Measurements from ENCODE around the gene KLHL26.
"Not testable (repeated sequence)": the region's sequence is repeated elsewhere in the genome, so short reads cannot be mapped to it uniquely, and the experiment has no call there.

Gene KLHL26

DNA sequence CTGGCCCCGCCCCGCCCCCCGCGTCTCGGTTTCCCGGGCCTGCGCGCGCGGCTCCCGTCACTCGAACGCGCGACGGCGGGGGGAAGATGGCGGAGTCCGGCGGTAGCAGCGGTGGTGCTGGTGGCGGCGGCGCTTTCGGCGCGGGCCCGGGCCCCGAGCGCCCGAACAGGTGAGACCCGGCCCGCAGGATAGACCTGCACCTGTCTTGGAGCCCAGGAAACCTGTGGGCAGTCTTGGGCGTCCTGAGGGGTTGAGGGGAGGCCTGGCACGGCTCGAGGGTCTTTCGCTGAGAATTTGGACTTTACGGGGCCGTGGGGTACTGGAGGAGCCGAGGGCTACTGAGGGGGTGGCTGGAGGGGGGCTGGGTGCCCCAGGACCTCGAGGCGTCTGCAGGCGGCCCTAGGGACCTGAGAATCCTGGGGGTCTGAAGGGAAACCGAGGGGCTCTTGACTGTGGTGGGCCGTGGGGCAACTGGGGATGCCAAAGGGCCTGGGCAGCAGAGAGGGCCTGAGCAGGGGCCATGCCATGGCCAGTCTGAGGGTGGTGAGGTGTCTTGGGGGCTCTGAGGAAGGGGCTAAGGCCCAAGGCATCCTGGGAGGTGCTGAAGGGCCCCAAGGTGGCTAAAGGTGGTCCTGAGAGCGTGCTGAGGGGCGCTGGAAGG lies at the start of gene KLHL26:
TSS of gene KLHL26 (plus strand) at position 60 of the 661 bp plus-strand sequence. CDS start at position 87, 27 bp downstream.
- DNase-seq (ENCODE audit: low read depth): no peak

DNA sequence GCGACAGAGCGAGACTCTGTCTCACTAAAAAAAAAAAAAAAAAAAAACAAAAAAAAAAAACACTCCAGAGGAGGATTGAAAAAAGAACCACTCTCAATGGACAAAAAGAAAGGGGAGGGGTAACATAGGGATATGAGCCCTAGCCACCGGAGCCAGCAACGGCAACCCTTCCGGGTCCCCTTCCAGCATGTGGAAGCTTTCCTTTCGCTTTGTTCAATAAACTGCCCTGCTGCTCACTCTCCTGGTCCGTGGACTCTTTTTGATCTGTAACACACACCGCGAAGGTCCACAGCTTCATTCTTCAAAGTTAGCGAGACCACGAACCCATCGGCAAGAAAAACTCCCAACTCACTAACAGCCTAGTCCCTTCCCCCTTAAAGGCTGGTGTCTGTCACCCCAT lies 49.3 kb upstream of the KLHL26 start:
- no peak for DNase-seq (ENCODE audit: low read depth)

GRCh38 chr19:18587962-18588610 lies 48.7 kb upstream of the KLHL26 start:
- no peak for DNase-seq (ENCODE audit: low read depth)

- DNase-seq (ENCODE audit: low read depth): peak; percentile 80
Observed at GRCh38 chr19:18588611-18589379, 48.0 kb upstream of the KLHL26 start, which contains the start of gene REX1BD. Gene REX1BD (plus strand): TSS chr19:18588798. CDS start chr19:18588802, 4 bp downstream.

DNA sequence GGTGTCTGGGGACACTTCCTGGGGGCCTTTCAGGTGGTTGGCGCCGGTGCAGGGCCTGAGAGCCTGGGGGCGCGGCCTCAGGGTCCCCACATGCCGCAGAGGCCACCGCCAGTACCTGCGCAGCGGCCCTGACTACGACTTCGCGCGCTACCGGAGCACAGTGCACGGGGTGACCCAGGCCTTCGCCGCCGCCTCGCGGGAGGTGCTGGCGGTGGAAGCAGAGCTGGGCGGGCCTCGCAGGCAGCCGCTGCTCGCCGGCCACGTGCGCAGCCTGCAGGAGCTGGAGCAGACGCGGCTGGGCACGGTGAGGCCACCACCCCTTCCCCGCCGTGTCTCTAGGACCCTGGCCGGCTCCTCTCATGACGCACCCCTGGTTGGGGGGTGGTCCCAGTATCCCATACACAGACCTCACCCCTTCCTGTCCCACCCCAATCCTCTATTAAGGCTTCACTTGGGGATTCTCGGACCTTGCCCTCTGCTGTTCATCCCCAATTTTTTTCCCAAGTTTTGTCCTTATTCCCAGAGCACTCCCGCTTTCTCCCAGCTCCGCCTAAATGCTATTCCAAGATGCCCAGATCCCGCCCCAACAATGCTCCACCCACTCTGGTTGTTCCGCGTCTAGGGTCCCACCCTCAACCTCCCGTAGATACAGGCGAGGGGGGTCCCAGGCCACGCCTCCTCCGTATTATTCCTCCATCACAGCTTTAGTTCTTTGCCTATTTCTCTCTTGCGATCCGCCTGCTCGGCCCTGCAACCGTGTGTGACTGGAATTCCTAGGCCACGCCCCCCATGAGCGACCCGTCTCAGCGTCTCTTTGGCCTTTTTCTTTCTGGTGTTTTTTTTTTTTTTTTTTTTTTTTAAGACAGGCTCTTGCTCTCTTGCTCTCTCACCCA lies 47.2 kb upstream of the KLHL26 start:
- peak; percentile 65 for DNase-seq (ENCODE audit: low read depth)

DNA sequence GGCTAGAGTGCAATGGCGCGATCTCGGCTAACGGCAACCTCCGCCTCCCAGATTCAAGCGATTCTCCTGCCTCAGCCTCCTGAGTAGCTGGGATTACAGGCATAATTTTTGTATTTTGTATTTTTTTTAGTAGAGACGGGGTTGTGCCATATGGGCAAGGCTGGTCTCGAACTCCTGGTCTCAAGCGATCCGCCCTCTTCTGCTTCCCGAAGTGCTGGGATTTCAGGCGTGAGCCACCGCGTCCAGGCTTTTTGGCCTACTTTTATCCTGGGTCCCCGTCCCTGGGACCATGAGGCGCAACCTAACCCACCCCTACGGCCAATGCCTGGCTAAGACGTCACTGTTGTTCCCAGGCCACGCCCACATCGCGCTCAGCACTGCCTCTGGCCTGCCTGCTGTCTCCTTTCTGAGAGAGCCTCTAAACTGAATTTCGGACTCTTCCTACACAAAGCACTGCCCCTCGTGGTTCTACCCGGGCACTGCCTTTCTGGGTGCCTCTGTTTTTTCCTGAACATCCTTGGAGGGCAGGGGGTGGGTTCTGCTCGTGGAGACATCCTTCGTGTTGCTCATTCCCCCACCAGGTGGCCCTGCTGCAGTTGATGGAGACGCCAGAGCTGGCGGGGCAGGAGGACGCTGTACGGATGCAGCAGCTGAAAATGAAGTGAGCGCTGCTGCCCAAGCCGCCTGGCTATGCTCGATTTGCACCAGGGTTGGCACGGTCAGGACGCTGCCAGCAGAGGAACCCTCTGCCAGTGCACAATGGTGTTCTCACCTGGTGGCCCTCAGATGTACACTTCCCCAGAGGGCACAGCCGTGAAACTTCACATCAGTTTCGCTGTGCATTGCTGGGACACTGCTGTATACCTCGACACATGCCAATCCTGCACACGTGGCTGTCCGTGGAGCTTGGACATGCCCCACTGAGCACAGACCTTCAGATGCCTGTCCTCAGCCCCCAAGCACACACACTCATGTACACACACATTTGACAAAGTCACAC lies 46.3 kb upstream of the KLHL26 start:
- peak; percentile 89 for DNase-seq (ENCODE audit: low read depth)

GRCh38 chr19:18591735-18592385 lies 45.0 kb upstream of the KLHL26 start:
- DNase-seq (ENCODE audit: low read depth): peak; percentile 96

DNA sequence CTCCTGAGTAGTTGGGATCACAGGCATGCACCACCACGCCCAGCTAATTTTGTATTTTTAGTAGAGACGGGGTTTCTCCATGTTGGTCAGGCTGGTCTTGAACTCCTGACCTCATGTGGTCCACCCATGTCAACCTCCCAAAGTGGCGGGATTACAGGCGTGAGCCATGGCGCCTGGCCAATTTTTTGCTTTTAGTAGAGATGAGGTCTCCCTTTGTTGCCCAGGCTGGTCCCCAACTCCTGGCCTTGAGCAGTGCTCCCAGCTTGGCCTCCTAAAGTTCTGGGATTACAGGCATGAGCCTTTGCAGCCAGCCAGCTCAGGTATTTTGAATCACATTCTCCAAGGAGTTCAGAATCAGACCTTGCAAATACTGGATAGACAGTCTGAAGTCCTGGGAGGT lies 44.1 kb upstream of the KLHL26 start:
- DNase-seq (ENCODE audit: low read depth): not testable (repeated sequence)

GRCh38 chr19:18593367-18594095 lies 43.3 kb upstream of the KLHL26 start:
- no peak for DNase-seq (ENCODE audit: low read depth)

- DNase-seq (ENCODE audit: low read depth): peak; percentile 75
Observed at GRCh38 chr19:18594096-18594823, 42.6 kb upstream of the KLHL26 start.

GRCh38 chr19:18594824-18595373 lies 41.9 kb upstream of the KLHL26 start:
- DNase-seq (ENCODE audit: low read depth): no peak

DNA sequence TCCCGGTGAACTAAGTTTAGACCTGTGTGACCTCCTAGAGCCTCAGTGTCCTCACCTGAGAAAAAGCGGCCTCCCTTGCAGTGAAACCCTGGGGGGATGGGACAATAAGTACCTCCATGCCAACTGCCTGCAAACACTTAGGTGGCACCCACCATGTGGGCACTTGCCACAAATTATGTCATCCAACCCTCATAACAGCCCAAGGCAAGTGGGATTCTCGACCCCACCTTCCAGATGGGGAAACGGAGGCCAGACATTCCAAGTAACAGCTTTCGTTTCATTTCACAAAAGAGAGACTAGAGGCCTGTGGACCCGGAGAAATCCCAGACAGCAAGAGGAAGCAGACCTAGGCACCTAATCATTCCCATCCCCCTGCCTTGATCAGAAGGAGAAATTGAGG lies 41.4 kb upstream of the KLHL26 start:
- DNase-seq (ENCODE audit: low read depth): no peak

DNA sequence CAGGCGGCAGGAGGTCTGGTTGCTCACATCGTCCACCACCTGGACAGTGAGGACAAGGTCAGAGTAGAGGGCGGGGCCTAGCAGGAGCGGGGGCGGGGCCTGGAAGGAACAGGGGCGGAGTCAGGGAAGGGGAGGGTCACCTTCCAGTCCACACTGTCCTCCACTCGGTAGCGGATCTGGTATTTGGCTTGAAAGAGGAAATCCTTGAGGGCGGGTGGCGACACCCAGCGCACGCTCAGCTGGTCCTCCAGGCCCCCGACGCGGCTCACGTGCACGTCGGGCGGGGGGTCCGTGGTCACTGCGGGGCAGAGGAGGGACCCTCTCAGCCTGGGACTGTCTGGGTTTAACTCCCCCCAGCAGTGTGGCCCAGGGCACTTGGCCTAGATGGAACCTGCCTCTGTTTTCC lies 40.1 kb upstream of the KLHL26 start:
- DNase-seq (ENCODE audit: low read depth): no peak

DNA sequence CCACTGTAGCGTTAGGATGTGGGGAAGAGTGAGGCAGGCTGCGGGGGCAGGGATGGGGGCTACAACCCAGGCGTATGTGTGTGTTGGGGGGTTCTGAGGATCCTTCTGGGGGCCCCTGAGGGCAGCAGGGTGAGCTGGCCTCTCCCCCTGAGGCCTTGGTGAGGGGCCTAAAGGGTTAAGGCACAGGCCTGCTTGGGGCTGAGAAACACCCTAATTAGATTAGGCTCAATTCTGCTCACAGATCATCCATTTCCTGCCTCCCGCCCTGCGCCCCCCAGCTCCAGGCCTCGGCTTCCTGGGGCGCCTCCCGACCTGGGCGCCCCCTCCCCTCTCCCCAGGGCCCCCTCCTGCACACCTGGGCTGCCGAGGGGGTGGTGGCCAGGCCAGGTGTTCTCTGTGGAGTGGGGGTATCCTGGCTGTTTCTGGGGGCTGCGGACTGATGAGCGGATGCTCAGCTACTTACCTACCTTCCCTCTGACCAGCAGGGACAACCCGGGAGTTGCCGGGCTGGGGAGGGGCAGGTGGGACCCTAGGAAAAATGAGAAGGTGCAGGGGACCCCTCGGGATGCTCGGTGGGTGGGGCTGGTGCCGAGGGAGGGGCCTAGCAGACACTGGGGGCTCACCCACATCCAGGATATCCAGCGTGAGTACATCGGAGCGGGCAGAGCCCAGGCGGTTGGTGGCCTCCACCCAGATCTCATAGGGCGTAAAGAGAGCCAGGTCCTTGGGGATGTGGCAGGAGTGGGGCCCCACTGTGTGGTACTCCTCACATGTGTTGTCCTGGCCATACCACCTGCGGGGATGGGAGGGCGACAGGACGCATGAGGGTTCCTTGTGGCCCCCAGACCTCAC lies 38.8 kb upstream of the KLHL26 start:
- DNase-seq (ENCODE audit: low read depth): no peak

GRCh38 chr19:18599485-18599884 lies 37.3 kb upstream of the KLHL26 start:
- no peak for DNase-seq (ENCODE audit: low read depth)

DNA sequence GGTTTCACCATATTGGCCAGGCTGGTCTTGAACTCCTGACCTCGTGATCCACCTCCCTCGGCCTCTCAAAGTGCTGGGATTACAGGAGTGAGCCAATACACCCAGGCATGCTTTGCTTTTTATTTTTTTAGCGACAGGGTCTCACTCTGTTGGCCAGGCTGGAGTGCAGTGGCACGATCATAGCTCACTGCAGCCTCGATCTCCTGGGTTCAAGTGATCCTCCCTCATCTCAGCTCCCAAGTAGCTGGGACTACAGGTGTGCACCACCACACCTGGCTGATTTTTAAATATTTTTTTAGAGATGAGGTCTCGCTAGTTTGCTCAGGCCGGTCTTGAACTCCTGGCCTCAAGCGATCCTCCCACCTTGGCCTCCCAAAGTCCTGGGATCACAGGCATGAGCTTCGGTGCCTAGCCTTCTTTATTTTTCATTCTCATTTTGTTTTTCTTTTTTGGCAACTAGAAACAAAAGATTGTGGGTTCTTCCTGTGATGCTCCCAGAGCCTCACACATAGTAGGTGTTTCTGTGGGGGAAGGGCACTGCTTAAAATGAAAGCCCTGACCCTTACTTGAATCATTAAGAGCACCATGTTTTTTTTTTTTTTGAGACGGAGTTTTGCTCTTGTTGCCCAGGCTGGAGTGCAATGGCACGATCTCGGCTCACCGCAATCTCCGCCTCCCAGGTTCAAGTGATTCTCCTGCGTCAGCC lies 36.0 kb upstream of the KLHL26 start:
- DNase-seq (ENCODE audit: low read depth): not testable (repeated sequence)

DNA sequence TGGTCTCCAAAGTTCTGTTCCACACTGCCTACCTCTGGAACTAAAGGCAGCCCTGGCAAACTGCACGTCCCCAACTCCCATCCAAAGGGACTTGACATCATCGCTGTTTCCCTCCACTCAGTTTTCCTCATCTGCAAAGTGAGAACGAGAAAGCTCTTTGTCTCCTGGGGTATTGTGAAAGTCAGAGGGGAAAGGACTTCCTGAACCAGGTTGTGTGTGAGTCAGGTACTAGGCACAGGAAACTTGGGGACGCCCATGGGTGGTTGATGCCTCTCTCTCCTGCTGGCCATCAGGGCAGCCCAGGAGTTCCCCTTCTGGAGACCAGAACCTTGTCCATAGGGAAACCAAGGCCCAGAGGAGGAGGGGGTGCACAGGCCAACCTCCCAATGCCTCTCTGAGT lies 35.0 kb upstream of the KLHL26 start:
- DNase-seq (ENCODE audit: low read depth): no peak

Data from fibroblast of gingiva (primary cell).